IMR-90 (cell line): ENCODE measurements around the gene ABCC10. TPM values are rescaled to one million over a fixed set of nuclear protein-coding genes. Genes with fewer than 3 reads are reported as not detected.

Experiments used
- ATAC-seq: fragments of 200-7000 bp; cut with Tn5 transposase; 2 replicates; pipeline ENCODE4 v1.9.1; 2020; ENCODE audit warnings: low read depth, mild to moderate bottlenecking, moderate library complexity
- BruUV-seq: library from RNA; stranded (reverse); fragments of 400-500 nt; replicated peaks from 2 replicates; lab custom pipeline; 2021; lab: Mats Ljungman, UMichigan
- CTCF ChIA-PET: fragments of 300-600 bp; formaldehyde crosslinking; extraction: SDS; loops from one replicate; lab custom pipeline; 2021; ENCODE audit warnings: antibody characterized with exemption; lab: Yijun Ruan, JAX
- POLR2A ChIA-PET: fragments of 300-600 bp; sonication (Branson Sonifier 250); formaldehyde crosslinking; loops from one replicate; lab custom pipeline; 2022; ENCODE audit warnings: antibody characterized with exemption; ENCODE audit not compliant: unreplicated experiment; lab: Charles Lee
- DNase-seq: peaks from one replicate; pipeline ENCODE4 v3.0.0; 2013
- H2AFZ ChIP-seq: replicated peaks from 2 replicates; pipeline ENCODE3; 2013; ENCODE audit warnings: low read length, mild to moderate bottlenecking; ENCODE audit not compliant: poor library complexity
- H2AK5ac ChIP-seq: 2 replicates; pipeline ENCODE4 v1.6.1; 2013; ENCODE audit warnings: low read depth, low read length, inconsistent platforms
- H2AK9ac ChIP-seq: replicated peaks from 2 replicates; pipeline ENCODE3; 2013; ENCODE audit warnings: mild to moderate bottlenecking, low read depth, low read length, moderate library complexity; ENCODE audit not compliant: poor library complexity
- H2BK120ac ChIP-seq: 2 replicates; pipeline ENCODE4 v1.6.1; 2013; ENCODE audit warnings: low read depth, low read length, inconsistent platforms
- H2BK15ac ChIP-seq: 3 replicates; pipeline ENCODE4 v1.6.1; 2013; ENCODE audit warnings: low read depth, low read length, inconsistent platforms
- H2BK20ac ChIP-seq: 2 replicates; pipeline ENCODE4 v1.6.1; 2013; ENCODE audit warnings: low read depth, mild to moderate bottlenecking, inconsistent platforms, low read length, moderate library complexity
- H2BK5ac ChIP-seq: 2 replicates; pipeline ENCODE4 v1.6.1; 2013; ENCODE audit warnings: mild to moderate bottlenecking, low read depth, low read length, inconsistent platforms; ENCODE audit not compliant: poor library complexity, severe bottlenecking
- H3K14ac ChIP-seq: replicated peaks from 2 replicates; pipeline ENCODE4 v1.6.1; 2013; ENCODE audit warnings: low read depth, low read length, inconsistent platforms
- H3K18ac ChIP-seq: 2 replicates; pipeline ENCODE4 v1.6.1; 2013; ENCODE audit warnings: low read depth, low read length, control low read depth
- H3K23ac ChIP-seq: 2 replicates; pipeline ENCODE4 v1.6.1; 2013; ENCODE audit warnings: low read depth, low read length, inconsistent platforms
- H3K27ac ChIP-seq: 2 replicates; pipeline ENCODE4 v1.5.1; 2013; ENCODE audit warnings: mild to moderate bottlenecking, control low read depth, low read length; ENCODE audit not compliant: insufficient read depth
- H3K27me3 ChIP-seq: 2 replicates; pipeline ENCODE4 v1.6.1; 2013; ENCODE audit warnings: low read length; ENCODE audit not compliant: control insufficient read depth, insufficient read depth
- H3K36me3 ChIP-seq: 2 replicates; pipeline ENCODE4 v1.6.1; 2013; ENCODE audit warnings: low read length, mixed read lengths; ENCODE audit not compliant: control insufficient read depth, insufficient read depth
- H3K4ac ChIP-seq: 2 replicates; pipeline ENCODE4 v1.6.1; 2013; ENCODE audit warnings: low read depth, low read length, inconsistent platforms
- H3K4me1 ChIP-seq: 2 replicates; pipeline ENCODE4 v1.6.1; 2013; ENCODE audit warnings: low read length, mixed read lengths; ENCODE audit not compliant: control insufficient read depth, insufficient read depth
- H3K4me2 ChIP-seq: 2 replicates; pipeline ENCODE4 v1.6.1; 2013; ENCODE audit warnings: low read depth, mild to moderate bottlenecking, control low read depth, low read length, moderate library complexity
- H3K4me3 ChIP-seq: 2 replicates; pipeline ENCODE4 v1.5.1; 2013; ENCODE audit warnings: low read depth, mild to moderate bottlenecking, control low read depth, low read length, moderate library complexity; ENCODE audit not compliant: insufficient read depth
- H3K56ac ChIP-seq: 2 replicates; pipeline ENCODE4 v1.6.1; 2013; ENCODE audit warnings: low read length, inconsistent platforms; ENCODE audit not compliant: insufficient read depth; ENCODE audit errors: extremely low read depth
- H3K79me1 ChIP-seq, 2 experiments: 2 replicates each; pipeline ENCODE4 v1.6.1; 2013; ENCODE audit warnings: low read length in 2 of 2, inconsistent platforms in 1 of 2, low read depth in 1 of 2
- H3K9ac ChIP-seq: 2 replicates; pipeline ENCODE4 v1.6.1; 2013; ENCODE audit warnings: low read depth, low read length, control low read depth
- H3K9me1 ChIP-seq: 2 replicates; pipeline ENCODE4 v1.6.1; 2013; ENCODE audit warnings: low read length, inconsistent platforms; ENCODE audit not compliant: insufficient read depth
- H3K9me3 ChIP-seq: 2 replicates; pipeline ENCODE4 v1.6.1; 2013; ENCODE audit warnings: low read length; ENCODE audit not compliant: control insufficient read depth, insufficient read depth
- H4K20me1 ChIP-seq: 2 replicates; pipeline ENCODE4 v1.6.1; 2013; ENCODE audit warnings: low read length, inconsistent platforms; ENCODE audit not compliant: insufficient read depth
- H4K5ac ChIP-seq: 2 replicates; pipeline ENCODE4 v1.6.1; 2013; ENCODE audit warnings: mild to moderate bottlenecking, low read depth, low read length, control low read depth
- H4K8ac ChIP-seq, 2 experiments: 2 replicates each; pipeline ENCODE4 v1.6.1; 2013; ENCODE audit warnings: low read depth in 2 of 2, low read length in 2 of 2, control low read depth in 1 of 2, inconsistent platforms in 1 of 2
- H4K91ac ChIP-seq: 2 replicates; pipeline ENCODE4 v1.6.1; 2013; ENCODE audit warnings: low read depth, low read length, inconsistent platforms; ENCODE audit not compliant: insufficient read depth
- CEBPB ChIP-seq: IDR thresholded peaks from 2 replicates; pipeline ENCODE4 v1.6.1; 2012; ENCODE audit warnings: low read depth, low read length, improper control_type of control experiment
- CHD1 ChIP-seq: IDR thresholded peaks from 2 replicates; pipeline ENCODE4 v1.6.1; 2012; ENCODE audit warnings: low read depth, low read length, improper control_type of control experiment
- FOS ChIP-seq: fragments of 150-350 bp; IDR thresholded peaks from 2 replicates; pipeline ENCODE4 v1.6.1; 2016; ENCODE audit warnings: low read depth, low read length
- MAFK ChIP-seq: IDR thresholded peaks from 2 replicates; pipeline ENCODE4 v1.6.1; 2012; ENCODE audit warnings: low read depth, low read length, improper control_type of control experiment
- MAZ ChIP-seq: IDR thresholded peaks from 2 replicates; pipeline ENCODE4 v1.6.1; 2012; ENCODE audit warnings: low read depth, mild to moderate bottlenecking, low read length, improper control_type of control experiment, moderate library complexity, borderline replicate concordance
- MXI1 ChIP-seq: IDR thresholded peaks from 2 replicates; pipeline ENCODE4 v1.6.1; 2012; ENCODE audit warnings: low read depth, mild to moderate bottlenecking, low read length, moderate library complexity, borderline replicate concordance
- NFE2L2 ChIP-seq: fragments of 150-350 bp; IDR thresholded peaks from 2 replicates; pipeline ENCODE4 v1.6.1; 2016; ENCODE audit warnings: low read depth, mild to moderate bottlenecking, low read length
- POLR2A ChIP-seq: IDR thresholded peaks from 2 replicates; pipeline ENCODE4 v1.6.1; 2012; ENCODE audit warnings: mild to moderate bottlenecking, low read depth, low read length
- RAD21 ChIP-seq: IDR thresholded peaks from 2 replicates; pipeline ENCODE4 v1.6.1; 2012; ENCODE audit warnings: low read length, improper control_type of control experiment
- RCOR1 ChIP-seq: IDR thresholded peaks from 2 replicates; pipeline ENCODE4 v1.6.1; 2012; ENCODE audit warnings: mild to moderate bottlenecking, low read length, improper control_type of control experiment; ENCODE audit not compliant: insufficient replicate concordance
- RFX5 ChIP-seq: IDR thresholded peaks from 2 replicates; pipeline ENCODE4 v1.8.0; 2012; ENCODE audit warnings: low read depth, mild to moderate bottlenecking, low read length, moderate library complexity
- SMC3 ChIP-seq: fragments of 150-350 bp; IDR thresholded peaks from 2 replicates; pipeline ENCODE4 v1.6.1; 2016; ENCODE audit warnings: low read depth, mild to moderate bottlenecking, antibody characterized with exemption, low read length, moderate library complexity
- WGBS, 2 experiments: methylation state at CpG; one replicate each; pipeline versions ENCODE4 v1.1.5 to v1.1.7; 2013; ENCODE audit warnings: missing lambda C conversion rate in 2 of 2; ENCODE audit not compliant: insufficient read length in 1 of 2; ENCODE audit errors: extremely low coverage in 2 of 2; 5-methylcytosine and 5-hydroxymethylcytosine counted together
- dilution Hi-C: fragments of 300-500 bp; cut with HindIII; formaldehyde crosslinking; loops from one replicate; pipeline ENCODE4 v1.14.3; 2018; ENCODE audit warnings: low sequenced_read_pairs; ENCODE audit not compliant: unreplicated experiment
- in situ Hi-C: fragments of 300-500 bp; cut with MboI; formaldehyde crosslinking; loops from 3 replicates; pipeline ENCODE4 v1.14.3; 2019; ENCODE audit warnings: low sequenced_read_pairs, inconsistent platforms, mixed read lengths
- intact Hi-C: fragments of 100-400 bp; cut with micrococcal nuclease; formaldehyde crosslinking; loops from 2 replicates; pipeline ENCODE4 v1.10.0; 2022
- polyA plus RNA-seq, 3 experiments: library from polyadenylated mRNA; depleted of rRNA; stranded (reverse); fragments of >200 nt; gene quantifications; 2 replicates each; pipeline ENCODE4 v1.2.3, GENCODE V29; 2012; ENCODE audit warnings: low replicate concordance in 1 of 3
- total RNA-seq: library from RNA; depleted of rRNA; stranded (reverse); fragments of >200 nt; gene quantifications from 2 replicates; pipeline ENCODE4 v1.2.3, GENCODE V29; 2012
- TF ChIP-seq, protein P1 (sequence below): fragments of 150-350 bp; IDR thresholded peaks from 2 replicates; pipeline ENCODE4 v1.6.1; 2017; ENCODE audit warnings: mild to moderate bottlenecking, antibody characterized with exemption, low read length, low read depth
- TF ChIP-seq, protein P2 (sequence below): conservative IDR thresholded peaks from 2 replicates; pipeline ENCODE4 v1.5.1; 2012; ENCODE audit warnings: mild to moderate bottlenecking, low read depth, low read length, improper control_type of control experiment
- TF ChIP-seq, protein P3 (sequence below): fragments of 150-350 bp; IDR thresholded peaks from 2 replicates; pipeline ENCODE4 v1.6.1; 2016; ENCODE audit warnings: low read depth, mild to moderate bottlenecking, low read length, moderate library complexity, borderline replicate concordance

ABCC10 gene
- total and polyA plus RNA-seq, 2 of the 4 experiments (the other 2 are of a cell fraction): 7.0 to 26.3 TPM

DNA sequence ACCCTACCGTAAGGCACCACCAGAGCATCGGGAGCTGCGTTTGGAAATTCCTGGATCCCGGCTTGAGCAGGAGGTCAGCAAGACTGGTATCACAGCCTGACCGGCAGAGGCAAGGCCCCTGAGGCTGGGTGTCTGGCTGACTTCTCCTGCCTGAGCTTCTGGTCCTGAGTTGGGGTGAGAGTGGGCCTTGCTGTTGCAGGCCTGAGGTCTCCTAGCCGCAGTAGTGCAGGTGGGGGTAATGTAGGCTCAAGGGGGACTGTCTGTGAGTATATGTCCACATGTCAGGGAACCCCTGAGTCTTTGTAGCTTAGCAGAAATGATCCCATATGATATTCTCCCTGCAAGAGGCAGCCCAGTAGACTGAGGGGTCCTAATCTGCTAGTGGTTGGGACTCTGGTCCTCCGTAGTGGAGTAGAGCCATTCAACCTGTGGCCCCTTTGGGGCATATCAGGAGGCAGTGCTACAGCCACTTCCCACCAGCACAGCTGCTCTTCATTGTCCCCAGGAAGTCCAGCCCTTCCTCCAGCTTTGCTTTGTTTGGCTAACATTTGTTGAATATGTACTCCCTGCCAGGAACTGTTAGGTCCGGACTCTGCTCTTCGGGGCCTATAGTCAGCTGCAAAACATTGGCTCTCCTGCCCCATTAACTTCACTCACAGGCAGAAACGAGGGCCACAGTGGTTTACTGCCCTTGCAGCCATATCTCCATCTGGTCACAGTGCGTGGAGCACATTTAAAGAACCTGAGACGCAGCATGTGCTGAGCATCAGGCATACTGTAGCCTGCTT is 71.9 kb downstream of the ABCC10 start:
- no peak for DNase-seq
- WGBS, 2 experiments: 98% methylated on average over 7 of the region's 12 CpGs; no CpG with 5 or more reads in 1 of the 2 experiments
- intact Hi-C loops: loop anchor here (5.0 kb wide), 1 partner anchor 132 kb away; the partner anchor contains the start of gene ZNF318
- Histone ChIP-seq H2BK5ac (no peak overlapping the region), H3K56ac (no peak overlapping the region), H2AK9ac (no peak overlapping the region), H3K9me1 (peaks cover 14% of the 10 kb centered on the region), H4K8ac (no peak overlapping the region), H3K36me3 (peaks cover 48% of the 10 kb centered on the region), H2AK5ac (no peak overlapping the region), H3K14ac (no peak overlapping the region), H3K9ac (no peak overlapping the region), H2BK120ac (no peak overlapping the region), H3K27me3 (no peaks in the 10 kb centered on the region), H3K9me3 (no peaks in the 10 kb centered on the region), H4K91ac (no peak overlapping the region), H3K18ac (no peak overlapping the region), H3K4me3 (no peak overlapping the region), H3K23ac (no peak overlapping the region), H4K5ac (no peak overlapping the region), H3K27ac (no peak overlapping the region), H2BK15ac (no peak overlapping the region), H2BK20ac (no peak overlapping the region), H3K4me2 (no peak overlapping the region), H2AFZ (no peak overlapping the region), H3K79me1 (peaks cover 16 to 34% of the 10 kb centered on the region in 2 experiments), H4K20me1 (peaks cover 11% of the 10 kb centered on the region; the same call in 1 of the 2 replicates), H3K4me1 (peaks cover 29% of the 10 kb centered on the region), H3K4ac (no peak overlapping the region)
- BruUV-seq: no TSS peak
- dilution Hi-C loops: no loop called here
- no peak for ATAC-seq
- CTCF ChIA-PET: no interaction called here
- in situ Hi-C loops: loop anchor here (5.0 to 10.0 kb wide), 2 partner anchors 37 to 54 kb away; no protein-coding TSS in a partner anchor
- POLR2A ChIA-PET: no interaction called here
- TF ChIP-seq RCOR1: no peak
- TF ChIP-seq CEBPB: no peak
- TF ChIP-seq FOS: no peak
- TF ChIP-seq RAD21: no peak
- no peak for TF ChIP-seq NFE2L2
- no peak for TF ChIP-seq CHD1
- TF ChIP-seq MAZ: no peak
- no peak for TF ChIP-seq POLR2A
- no peak for TF ChIP-seq MXI1
- TF ChIP-seq, protein P1, sequence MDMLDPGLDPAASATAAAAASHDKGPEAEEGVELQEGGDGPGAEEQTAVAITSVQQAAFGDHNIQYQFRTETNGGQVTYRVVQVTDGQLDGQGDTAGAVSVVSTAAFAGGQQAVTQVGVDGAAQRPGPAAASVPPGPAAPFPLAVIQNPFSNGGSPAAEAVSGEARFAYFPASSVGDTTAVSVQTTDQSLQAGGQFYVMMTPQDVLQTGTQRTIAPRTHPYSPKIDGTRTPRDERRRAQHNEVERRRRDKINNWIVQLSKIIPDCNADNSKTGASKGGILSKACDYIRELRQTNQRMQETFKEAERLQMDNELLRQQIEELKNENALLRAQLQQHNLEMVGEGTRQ: no peak
- no peak for TF ChIP-seq RFX5
- TF ChIP-seq, protein P2, sequence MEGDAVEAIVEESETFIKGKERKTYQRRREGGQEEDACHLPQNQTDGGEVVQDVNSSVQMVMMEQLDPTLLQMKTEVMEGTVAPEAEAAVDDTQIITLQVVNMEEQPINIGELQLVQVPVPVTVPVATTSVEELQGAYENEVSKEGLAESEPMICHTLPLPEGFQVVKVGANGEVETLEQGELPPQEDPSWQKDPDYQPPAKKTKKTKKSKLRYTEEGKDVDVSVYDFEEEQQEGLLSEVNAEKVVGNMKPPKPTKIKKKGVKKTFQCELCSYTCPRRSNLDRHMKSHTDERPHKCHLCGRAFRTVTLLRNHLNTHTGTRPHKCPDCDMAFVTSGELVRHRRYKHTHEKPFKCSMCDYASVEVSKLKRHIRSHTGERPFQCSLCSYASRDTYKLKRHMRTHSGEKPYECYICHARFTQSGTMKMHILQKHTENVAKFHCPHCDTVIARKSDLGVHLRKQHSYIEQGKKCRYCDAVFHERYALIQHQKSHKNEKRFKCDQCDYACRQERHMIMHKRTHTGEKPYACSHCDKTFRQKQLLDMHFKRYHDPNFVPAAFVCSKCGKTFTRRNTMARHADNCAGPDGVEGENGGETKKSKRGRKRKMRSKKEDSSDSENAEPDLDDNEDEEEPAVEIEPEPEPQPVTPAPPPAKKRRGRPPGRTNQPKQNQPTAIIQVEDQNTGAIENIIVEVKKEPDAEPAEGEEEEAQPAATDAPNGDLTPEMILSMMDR: no peak
- TF ChIP-seq SMC3: no peak
- TF ChIP-seq, protein P3, sequence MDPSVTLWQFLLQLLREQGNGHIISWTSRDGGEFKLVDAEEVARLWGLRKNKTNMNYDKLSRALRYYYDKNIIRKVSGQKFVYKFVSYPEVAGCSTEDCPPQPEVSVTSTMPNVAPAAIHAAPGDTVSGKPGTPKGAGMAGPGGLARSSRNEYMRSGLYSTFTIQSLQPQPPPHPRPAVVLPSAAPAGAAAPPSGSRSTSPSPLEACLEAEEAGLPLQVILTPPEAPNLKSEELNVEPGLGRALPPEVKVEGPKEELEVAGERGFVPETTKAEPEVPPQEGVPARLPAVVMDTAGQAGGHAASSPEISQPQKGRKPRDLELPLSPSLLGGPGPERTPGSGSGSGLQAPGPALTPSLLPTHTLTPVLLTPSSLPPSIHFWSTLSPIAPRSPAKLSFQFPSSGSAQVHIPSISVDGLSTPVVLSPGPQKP: no peak
- TF ChIP-seq MAFK: no peak
